Ovary (tissue), 3 donors: ENCODE results near the gene UBTD1.

Source experiments
- CTCF ChIP-seq, 3 donors: fragments of 450-650 bp in 2 of 3; fragments of 200-600 bp in 1 of 3; IDR thresholded peaks; one replicate each; pipeline versions ENCODE4 v1.5.1 to v1.8.0; 2016 to 2022; ENCODE audit warnings: antibody characterized with exemption in 3 of 3, mild to moderate bottlenecking in 1 of 3
- EP300 ChIP-seq: sonication (generic); formaldehyde crosslinking; IDR thresholded peaks from one replicate; pipeline ENCODE4 v1.6.1; 2017; ENCODE audit warnings: antibody characterized with exemption
- POLR2A ChIP-seq: fragments of 450-650 bp; IDR thresholded peaks from one replicate; pipeline ENCODE4 v1.6.1; 2017; ENCODE audit warnings: antibody characterized with exemption, mild to moderate bottlenecking, moderate library complexity
- donor health status: DM: no; HTN: no; CAD: no.

- TF ChIP-seq CTCF (IDR thresholded peaks at IDR 0.05) = no peak
- TF ChIP-seq POLR2A = no peak
- no peak for TF ChIP-seq EP300
These were observed 47.9 kb upstream of the UBTD1 start for GRCh38 chr10:97450828-97451227.
